HEK293T (cell line): ENCODE results near the gene GAST.

Experiments
- CTCF ChIA-PET: fragments of 350-600 bp; formaldehyde crosslinking; extraction: SDS; loops from one replicate; lab custom pipeline; 2021; ENCODE audit warnings: antibody characterized with exemption, inconsistent platforms; lab: Yijun Ruan, JAX
- POLR2A ChIA-PET: fragments of 350-600 bp; formaldehyde crosslinking; extraction: SDS; loops from one replicate; lab custom pipeline; 2020; ENCODE audit warnings: antibody characterized with exemption, inconsistent platforms; lab: Yijun Ruan, JAX
- DNase-seq: peaks from one replicate; pipeline ENCODE4 v3.0.0; 2012; ENCODE audit warnings: mixed read lengths; ENCODE audit errors: extremely low spot score
- ARNT ChIP-seq: fragments of 450-650 bp; IDR thresholded peaks from 2 replicates; pipeline ENCODE4 v1.6.1; 2017; ENCODE audit warnings: mild to moderate bottlenecking
- BHLHE40 ChIP-seq: fragments of 450-650 bp; IDR thresholded peaks from 2 replicates; pipeline ENCODE4 v1.6.1; 2016; ENCODE audit warnings: mild to moderate bottlenecking, moderate library complexity, borderline replicate concordance
- CTBP1 ChIP-seq: fragments of 450-650 bp; IDR thresholded peaks from 2 replicates; pipeline ENCODE4 v1.6.1; 2016; ENCODE audit warnings: borderline replicate concordance
- ELF4 ChIP-seq: fragments of 450-650 bp; IDR thresholded peaks from 2 replicates; pipeline ENCODE4 v1.6.1; 2017; ENCODE audit warnings: antibody characterized with exemption
- FOXA1 ChIP-seq: fragments of 450-650 bp; IDR thresholded peaks from 2 replicates; pipeline ENCODE4 v1.6.1; 2016; ENCODE audit warnings: mild to moderate bottlenecking
- FOXK2 ChIP-seq: fragments of 450-650 bp; IDR thresholded peaks from 2 replicates; pipeline ENCODE4 v1.6.1; 2016; ENCODE audit warnings: mild to moderate bottlenecking
- FOXM1 ChIP-seq: fragments of 450-650 bp; IDR thresholded peaks from 2 replicates; pipeline ENCODE4 v1.6.1; 2017; ENCODE audit warnings: mild to moderate bottlenecking, borderline replicate concordance
- HDGF ChIP-seq: fragments of 450-650 bp; IDR thresholded peaks from 2 replicates; pipeline ENCODE4 v1.6.1; 2017; ENCODE audit warnings: antibody characterized with exemption, borderline replicate concordance
- L3MBTL2 ChIP-seq: fragments of 450-650 bp; conservative IDR thresholded peaks from 2 replicates; pipeline ENCODE4 v1.6.1; 2016; ENCODE audit warnings: mild to moderate bottlenecking
- LEF1 ChIP-seq: fragments of 450-650 bp; IDR thresholded peaks from 2 replicates; pipeline ENCODE4 v1.6.1; 2017; ENCODE audit warnings: mild to moderate bottlenecking, borderline replicate concordance
- NFRKB ChIP-seq: fragments of 450-650 bp; IDR thresholded peaks from 2 replicates; pipeline ENCODE4 v1.6.1; 2016; ENCODE audit warnings: mild to moderate bottlenecking, moderate library complexity
- PKNOX1 ChIP-seq: fragments of 450-650 bp; IDR thresholded peaks from 2 replicates; pipeline ENCODE4 v1.6.1; 2016
- SP1 ChIP-seq: fragments of 450-650 bp; IDR thresholded peaks from 2 replicates; pipeline ENCODE4 v1.6.1; 2017
- SUZ12 ChIP-seq: fragments of 450-650 bp; IDR thresholded peaks from 2 replicates; pipeline ENCODE4 v1.6.1; 2016; ENCODE audit warnings: mild to moderate bottlenecking
- TARDBP ChIP-seq: fragments of 450-650 bp; IDR thresholded peaks from 2 replicates; pipeline ENCODE4 v1.6.1; 2016
- ZNF384 ChIP-seq: fragments of 450-650 bp; IDR thresholded peaks from 2 replicates; pipeline ENCODE4 v1.6.1; 2016

The GAST gene

GRCh38 chr17:41676058-41676419, 36.1 kb upstream of the GAST start:
- no peak for DNase-seq
- POLR2A ChIA-PET: interaction anchor here (1.3 to 6.5 kb wide), 2 partner anchors 10 to 13 kb away, joined by 3 to 131 read pairs; partner anchors contain the start of gene EIF1
- no peak for TF ChIP-seq L3MBTL2
- TF ChIP-seq BHLHE40: no peak
- no peak for TF ChIP-seq TARDBP
- TF ChIP-seq ZNF384: no peak
- TF ChIP-seq FOXA1: no peak
- TF ChIP-seq HDGF: no peak
- TF ChIP-seq FOXK2: no peak
- TF ChIP-seq PKNOX1: no peak
- TF ChIP-seq FOXM1: no peak
- no peak for TF ChIP-seq NFRKB
- no peak for TF ChIP-seq ARNT
- no peak for TF ChIP-seq SP1
- no peak for TF ChIP-seq SUZ12
- TF ChIP-seq CTBP1: no peak
- TF ChIP-seq LEF1: no peak
- no peak for TF ChIP-seq ELF4
- CTCF ChIA-PET: interaction anchor here (2.1 kb wide), 1 partner anchor 13 kb away, joined by 8 read pairs; the partner anchor contains the start of gene EIF1

DNA sequence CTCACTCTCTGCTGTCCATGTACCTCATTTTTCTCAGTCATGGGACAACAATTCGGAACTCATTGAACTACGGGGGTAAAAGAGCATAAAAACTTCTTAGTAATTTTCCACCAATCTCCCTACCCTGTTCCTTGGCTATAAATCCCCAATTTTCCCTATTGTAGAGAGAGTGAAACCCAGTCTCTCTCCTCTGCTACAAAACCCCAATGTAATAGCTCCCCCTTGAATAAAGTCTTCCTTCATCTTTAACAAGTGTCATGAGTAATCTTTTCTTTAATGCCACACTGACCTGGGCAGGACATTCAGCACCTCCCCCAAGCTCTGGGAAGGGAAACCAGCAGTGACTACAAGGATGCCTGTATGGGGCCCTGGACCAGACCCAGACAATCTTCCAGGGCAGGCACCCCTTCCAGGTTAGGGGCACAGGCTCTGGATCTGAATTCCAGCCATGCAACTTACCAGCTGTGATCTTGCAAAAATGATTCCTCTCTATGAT, 33.7 kb upstream of the GAST start:
- no peak for DNase-seq
- TF ChIP-seq FOXM1 (no peak), HDGF (no peak), FOXA1 (no peak), TARDBP (no peak)
- POLR2A ChIA-PET: interaction anchor here (6.5 kb wide), 1 partner anchor 10 kb away, joined by 131 read pairs; the partner anchor contains the start of gene EIF1
- CTCF ChIA-PET: interaction anchor here (1.2 to 1.8 kb wide), 5 partner anchors 10 to 130 kb away, joined by 4 to 8 read pairs (median 5); partner anchors contain the start of gene EIF1

- ChIA-PET CTCF (interaction anchor here (1.2 to 1.8 kb wide), 5 partner anchors 9 to 130 kb away, joined by 4 to 8 read pairs (median 5); partner anchors contain the start of gene EIF1), POLR2A (interaction anchor here (6.5 kb wide), 1 partner anchor 10 kb away, joined by 131 read pairs; the partner anchor contains the start of gene EIF1)
- TF ChIP-seq FOXK2: no peak
- TF ChIP-seq LEF1: no peak
- no peak for TF ChIP-seq ELF4
- no peak for TF ChIP-seq ZNF384
- no peak for TF ChIP-seq CTBP1
- no peak for TF ChIP-seq NFRKB
- TF ChIP-seq FOXM1: no peak
- no peak for TF ChIP-seq ARNT
- no peak for DNase-seq
Observed at GRCh38 chr17:41678907-41679739, 33.0 kb upstream of the GAST start.

- POLR2A ChIA-PET: interaction anchor here (0.6 to 6.5 kb wide), 5 partner anchors 9 to 901 kb away, joined by 3 to 131 read pairs (median 4); partner anchors contain the start of genes EIF1 and ODAD4
- DNase-seq: no peak
- CTCF ChIA-PET: interaction anchor here (0.8 to 1.8 kb wide), 5 partner anchors 9 to 17 kb away, joined by 4 to 8 read pairs (median 6); partner anchors contain the start of gene EIF1
- TF ChIP-seq TARDBP (no peak), L3MBTL2 (no peak), HDGF (no peak), FOXM1 (no peak), BHLHE40 (no peak), SP1 (no peak), CTBP1 (no peak), PKNOX1 (no peak), FOXK2 (no peak)
Observed at GRCh38 chr17:41679740-41680425, 32.2 kb upstream of the GAST start.

DNA sequence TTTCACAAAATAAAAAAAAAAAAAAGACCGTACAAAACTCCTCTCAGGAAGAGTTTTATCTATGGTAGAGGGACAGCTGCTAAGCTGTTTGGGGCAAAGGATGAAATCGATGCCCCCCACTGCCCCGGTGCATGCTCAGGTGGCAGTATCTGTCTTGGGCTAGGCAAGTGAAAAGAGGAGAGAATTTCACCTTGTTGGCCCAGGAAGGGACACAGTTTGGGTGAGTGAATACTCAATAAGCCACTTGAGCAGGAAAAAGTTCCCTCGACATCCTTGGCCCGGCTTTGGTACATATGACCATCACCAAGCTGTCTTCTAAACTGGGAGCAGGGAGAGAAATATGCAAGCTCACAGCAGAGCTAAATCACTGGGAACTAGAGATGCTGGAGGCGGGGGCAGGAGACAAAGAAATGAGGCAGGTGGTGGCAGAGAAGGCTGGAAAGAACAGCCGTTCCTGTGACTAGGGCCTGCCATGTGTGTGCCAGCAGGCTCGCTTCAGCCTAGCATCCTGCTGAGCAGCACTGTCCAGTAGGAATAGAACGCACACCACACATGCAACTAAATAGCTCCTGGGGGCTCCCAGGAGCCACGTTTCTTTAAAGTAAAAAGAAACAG, 31.6 kb upstream of the GAST start:
- ChIA-PET POLR2A (interaction anchor here (0.6 to 6.5 kb wide), 7 partner anchors 8 to 900 kb away, joined by 3 to 131 read pairs (median 4); partner anchors contain the start of genes EIF1 and ODAD4), CTCF (interaction anchor here (0.5 to 1.2 kb wide), 5 partner anchors 9 to 27 kb away, joined by 3 to 6 read pairs (median 4); no protein-coding TSS in a partner anchor)
- DNase-seq: no peak
- TF ChIP-seq L3MBTL2: no peak
- no peak for TF ChIP-seq FOXK2
- no peak for TF ChIP-seq FOXM1
- TF ChIP-seq SP1: no peak
- no peak for TF ChIP-seq PKNOX1
- no peak for TF ChIP-seq ELF4
- no peak for TF ChIP-seq FOXA1
- TF ChIP-seq SUZ12: no peak
- TF ChIP-seq NFRKB: no peak
- TF ChIP-seq HDGF: no peak
- no peak for TF ChIP-seq BHLHE40
- no peak for TF ChIP-seq CTBP1
- TF ChIP-seq ARNT: no peak
- TF ChIP-seq LEF1: no peak
- TF ChIP-seq ZNF384: no peak
- no peak for TF ChIP-seq TARDBP
